Adrenal gland (tissue), 5 donors: ENCODE measurements around the gene MBP.

Experiments used
- CTCF ChIP-seq, 6 experiments: fragments of 450-650 bp in 4 of 6; fragments of 200-600 bp in 2 of 6; sonication (generic) in 1 of 6; IDR thresholded peaks; 1 replicate in 5 of 6; 2 replicates in 1 of 6; pipeline versions ENCODE4 v1.5.1 to v1.8.0; 2016 to 2021; ENCODE audit warnings: antibody characterized with exemption in 6 of 6, mild to moderate bottlenecking in 2 of 6, moderate library complexity in 1 of 6
- POLR2A ChIP-seq, 2 donors: fragments of 450-650 bp; IDR thresholded peaks; one replicate each; pipeline ENCODE4 v1.6.1; 2017; ENCODE audit warnings: antibody characterized with exemption in 2 of 2, mild to moderate bottlenecking in 2 of 2, moderate library complexity in 1 of 2
- donor health status: DM: no; HTN: no; CAD: no.

DNA sequence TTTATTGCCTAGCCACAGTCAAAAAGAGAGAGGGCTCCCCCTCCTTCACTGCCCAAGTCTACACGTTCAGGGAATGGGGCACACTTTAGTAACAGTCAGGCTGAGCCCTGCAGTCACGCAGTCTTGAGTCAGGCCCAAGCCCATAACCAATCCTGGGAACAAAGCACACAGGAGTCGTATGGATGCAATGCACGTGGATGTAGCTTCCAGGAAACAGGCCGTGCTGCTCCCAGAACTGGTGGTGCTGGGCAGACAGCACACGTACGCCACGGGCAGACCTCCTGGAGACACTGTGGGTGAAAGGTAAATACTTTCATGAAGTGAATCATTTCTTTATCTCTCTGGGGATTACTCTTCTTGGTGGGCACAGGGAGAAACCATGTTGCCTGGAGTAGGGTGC is 30.0 kb upstream of the MBP start:
- TF ChIP-seq CTCF (IDR thresholded peaks at IDR 0.05): no peak
- TF ChIP-seq POLR2A (IDR thresholded peaks at IDR 0.05): no peak
